Esophagus (tissue), 2 donors: ENCODE data around the gene RAET1E. TPM values are rescaled to one million over a fixed set of nuclear protein-coding genes. Genes with fewer than 3 reads are reported as not detected.

ENCODE experiments used
- H3K27ac ChIP-seq, 2 donors: one replicate each; pipeline ENCODE4 v1.5.1; 2013; ENCODE audit warnings: low read depth in 2 of 2, mild to moderate bottlenecking in 2 of 2, inconsistent platforms in 1 of 2, low read length in 1 of 2, moderate library complexity in 1 of 2
- H3K27me3 ChIP-seq, 2 donors: one replicate each; pipeline ENCODE4 v1.6.1; 2013; ENCODE audit warnings: low read length in 2 of 2, control low read depth in 1 of 2, mild to moderate bottlenecking in 1 of 2; ENCODE audit not compliant: insufficient read depth in 2 of 2, control insufficient read depth in 1 of 2
- H3K36me3 ChIP-seq, 2 donors: one replicate each; pipeline ENCODE4 v1.6.1; 2013; ENCODE audit warnings: low read length in 1 of 2; ENCODE audit not compliant: control insufficient read depth in 2 of 2, insufficient read depth in 2 of 2
- H3K4me1 ChIP-seq, 2 donors: one replicate each; pipeline ENCODE4 v1.6.1; 2013; ENCODE audit warnings: low read length in 1 of 2; ENCODE audit not compliant: control insufficient read depth in 2 of 2, insufficient read depth in 2 of 2
- H3K4me3 ChIP-seq, 2 donors: one replicate each; pipeline ENCODE4 v1.5.1; 2013; ENCODE audit warnings: low read length in 2 of 2, mild to moderate bottlenecking in 2 of 2, low read depth in 1 of 2, moderate library complexity in 1 of 2
- H3K9me3 ChIP-seq, 2 donors: one replicate each; pipeline ENCODE4 v1.6.1; 2013; ENCODE audit warnings: mild to moderate bottlenecking in 2 of 2, low read depth in 1 of 2, low read length in 1 of 2, moderate library complexity in 1 of 2; ENCODE audit not compliant: control insufficient read depth in 2 of 2, insufficient read depth in 1 of 2
- WGBS, 2 donors: extraction: QIAGEN DNeasy Blood & Tissue Kit; methylation state at CpG; one replicate each; pipeline ENCODE4 v1.1.7; 2013; 5-methylcytosine and 5-hydroxymethylcytosine counted together
- polyA plus RNA-seq, 2 donors: library from polyadenylated mRNA; stranded (reverse); fragments of 200-250 nt; gene quantifications; one replicate each; pipeline ENCODE4 v1.2.3, GENCODE V29; 2013
- donor health status: healthy with polysubstance abuse.
- donor health status: Bipolar disorder and iron deficiency.

RAET1E gene
- polyA plus RNA-seq, 2 donors, result 25.1 to 72.5 TPM

DNA sequence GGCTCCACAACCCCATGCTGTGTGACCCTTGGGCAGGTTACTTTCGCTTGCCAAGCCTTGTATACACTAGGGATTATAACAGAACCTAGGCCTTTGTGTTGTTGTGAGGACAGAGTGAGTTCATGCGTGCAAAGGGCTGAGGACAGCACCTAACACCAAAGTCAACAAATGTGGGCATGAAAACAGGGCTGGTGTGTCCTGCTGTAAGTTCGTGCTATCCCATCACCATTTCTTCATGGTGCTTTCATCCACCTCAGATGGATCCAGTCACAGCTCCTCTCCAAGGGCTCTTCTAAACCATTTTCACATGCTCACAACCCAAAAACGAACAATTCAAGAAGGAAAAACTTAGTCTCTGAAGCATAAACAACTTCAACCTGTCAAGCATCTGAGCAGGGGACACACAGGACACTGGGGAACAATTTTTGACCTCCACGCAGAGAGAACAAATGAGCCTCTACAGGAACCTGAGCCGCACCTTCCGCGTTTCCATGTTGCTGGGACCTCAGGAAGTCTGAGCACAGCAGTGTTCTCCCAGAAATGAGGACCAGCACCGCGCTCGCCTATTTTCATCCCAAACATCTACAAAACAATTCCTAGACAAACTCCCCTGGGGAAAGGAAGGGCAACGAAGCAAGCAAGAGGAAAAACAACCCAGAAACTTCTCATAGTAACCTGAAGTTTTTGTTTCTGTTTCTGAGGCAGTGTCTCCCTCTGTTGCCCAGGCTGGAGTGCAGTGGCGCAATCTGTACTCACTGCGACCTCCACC lies 36.9 kb downstream of the RAET1E start:
- no peaks in the 10 kb centered on the region for H3K27me3 ChIP-seq
- no peak overlapping the region for H3K4me3 ChIP-seq
- H3K4me1 ChIP-seq, result peaks cover 2 to 21% of the 10 kb centered on the region in 2 donors
- H3K36me3 ChIP-seq, result no peaks in the 10 kb centered on the region
- peak overlapping the region in 1 of 2 donors; percentile 51 for H3K27ac ChIP-seq
- H3K9me3 ChIP-seq, result no peaks in the 10 kb centered on the region
- WGBS, 2 donors, result 80 to 87% methylated on average over 14 of the region's 14 CpGs

DNA sequence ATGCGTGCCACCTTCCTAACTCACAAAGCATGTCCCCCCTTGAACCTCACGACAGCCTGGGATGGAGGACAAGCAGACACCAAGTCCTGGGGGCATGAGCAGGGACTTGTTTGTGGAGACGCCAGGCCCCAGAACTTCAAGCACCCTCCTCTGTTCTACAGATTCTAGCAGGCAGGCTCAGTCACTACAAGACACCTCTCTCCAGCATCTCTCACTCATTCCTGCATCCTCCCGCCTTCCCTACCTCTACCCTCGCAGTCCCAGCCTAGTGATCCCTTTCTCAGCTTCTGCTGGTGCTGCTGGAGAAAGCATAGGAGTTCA lies 37.4 kb downstream of the RAET1E start:
- H3K4me3 ChIP-seq, result no peak overlapping the region
- peak overlapping the region in 1 of 2 donors; percentile 8 for H3K27ac ChIP-seq
- H3K4me1 ChIP-seq, result peaks cover 2 to 21% of the 10 kb centered on the region in 2 donors
- 88 to 90% methylated on average over 5 of the region's 5 CpGs for WGBS, 2 donors
- H3K36me3 ChIP-seq, result no peaks in the 10 kb centered on the region
- no peaks in the 10 kb centered on the region for H3K9me3 ChIP-seq
- no peaks in the 10 kb centered on the region for H3K27me3 ChIP-seq

DNA sequence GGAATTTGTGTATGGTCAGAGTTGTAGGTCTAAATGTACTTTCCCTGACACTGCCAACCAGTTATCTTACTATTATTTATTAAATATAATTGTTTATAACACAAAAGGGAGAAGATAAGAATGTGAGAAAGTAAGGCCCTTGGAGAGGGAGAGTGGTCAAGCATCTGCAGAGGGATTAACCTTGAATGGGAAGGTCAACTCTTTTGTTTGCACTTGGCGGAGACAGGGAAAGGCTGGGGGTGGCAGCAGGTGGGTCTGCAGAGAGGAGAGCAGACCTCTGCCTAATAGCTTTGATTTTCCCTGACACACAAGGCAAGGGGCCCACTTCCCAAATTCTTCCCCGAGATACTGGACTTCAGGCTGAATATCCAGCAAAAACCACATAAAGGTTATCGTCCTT lies 38.0 kb downstream of the RAET1E start:
- Histone ChIP-seq H3K36me3 (no peaks in the 10 kb centered on the region), H3K9me3 (no peaks in the 10 kb centered on the region), H3K4me1 (peaks cover 2 to 21% of the 10 kb centered on the region in 2 donors), H3K27me3 (no peaks in the 10 kb centered on the region), H3K27ac (no peak overlapping the region), H3K4me3 (no peak overlapping the region)
- 83 to 93% methylated on average over 3 of the region's 3 CpGs for WGBS, 2 donors

DNA sequence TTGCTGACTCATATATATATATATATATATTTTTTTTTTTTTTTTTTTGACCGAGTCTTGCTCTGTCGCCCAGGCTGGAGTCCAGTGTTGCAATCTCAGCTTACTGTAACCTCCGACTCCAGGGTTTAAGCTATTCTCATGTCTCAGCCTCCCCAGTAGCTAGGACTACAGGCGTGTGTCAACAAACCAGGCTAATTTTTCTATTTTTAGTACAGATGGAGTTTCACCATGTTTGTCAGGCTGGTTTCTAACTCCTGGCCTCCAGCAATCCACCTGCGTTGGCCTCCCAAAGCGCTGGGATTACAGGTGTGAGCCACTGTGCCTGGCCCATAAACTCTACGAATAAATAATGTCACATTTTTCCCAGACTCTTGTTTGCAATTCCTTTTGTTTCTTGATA lies 38.5 kb downstream of the RAET1E start:
- 50 to 53% methylated on average over 7 of the region's 7 CpGs for WGBS, 2 donors
- Histone ChIP-seq H3K36me3 (no peaks in the 10 kb centered on the region), H3K9me3 (no peaks in the 10 kb centered on the region), H3K4me1 (peaks cover 2 to 19% of the 10 kb centered on the region in 2 donors), H3K27ac (peak overlapping the region in 1 of 2 donors; percentile 26), H3K27me3 (no peaks in the 10 kb centered on the region), H3K4me3 (no peak overlapping the region)

DNA sequence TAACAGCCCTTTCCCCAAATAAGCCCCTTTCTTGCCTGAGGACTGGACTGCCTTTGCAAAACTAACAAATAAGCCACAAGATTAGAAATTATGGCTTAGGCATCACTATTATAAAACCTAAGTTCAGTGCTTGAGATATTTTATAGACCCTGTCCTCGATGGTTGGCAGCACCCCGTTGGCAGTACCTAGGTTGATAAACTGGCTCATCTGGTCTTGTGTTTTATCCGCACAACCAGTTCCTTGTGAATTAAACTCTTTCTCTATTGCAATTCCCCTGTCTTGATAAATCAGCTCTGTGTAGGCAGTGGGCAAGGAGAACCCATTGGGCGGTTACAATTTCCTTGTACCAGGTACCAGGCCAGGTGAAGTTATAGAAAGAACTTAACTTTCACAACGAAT lies 40.4 kb downstream of the RAET1E start:
- Histone ChIP-seq H3K27ac (peak overlapping the region; percentile 65 to 80), H3K36me3 (no peaks in the 10 kb centered on the region), H3K9me3 (no peaks in the 10 kb centered on the region), H3K27me3 (no peaks in the 10 kb centered on the region), H3K4me1 (peaks cover 2 to 22% of the 10 kb centered on the region in 2 donors), H3K4me3 (no peak overlapping the region)
- 64 to 68% methylated on average over 5 of the region's 5 CpGs for WGBS, 2 donors

DNA sequence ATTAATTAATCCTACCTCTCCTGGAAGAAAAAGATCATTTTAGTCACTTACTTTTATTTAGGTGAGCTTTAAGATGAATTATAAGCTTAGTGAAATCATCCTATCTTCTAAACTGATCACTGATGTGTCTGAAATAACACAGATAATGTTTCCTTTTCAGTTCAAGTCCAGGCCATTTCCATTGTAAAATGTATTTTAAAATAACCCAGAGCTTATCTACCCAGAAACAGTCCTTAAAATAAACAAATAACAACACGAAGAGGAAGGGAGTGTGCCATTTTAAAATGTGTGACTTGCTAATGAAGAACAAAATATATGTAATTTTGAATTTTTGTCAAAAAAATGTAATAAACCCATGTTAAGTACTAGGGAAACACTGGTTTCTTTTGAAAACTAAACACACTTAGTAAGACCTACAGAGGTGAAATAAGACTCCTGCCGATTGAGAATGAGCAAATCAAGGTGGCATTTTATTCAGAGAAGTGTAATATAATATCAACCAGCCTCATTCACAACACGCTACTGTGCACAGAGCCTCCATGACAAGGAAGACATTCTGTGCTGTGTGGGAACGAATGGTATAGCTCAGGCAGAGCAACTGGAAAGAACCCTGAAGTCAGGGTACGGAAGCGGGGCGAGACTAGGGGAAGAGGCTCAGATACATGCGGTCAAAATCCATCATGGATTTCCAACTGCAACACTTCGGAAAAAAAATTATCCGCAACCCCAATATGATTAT lies 41.5 kb downstream of the RAET1E start:
- Histone ChIP-seq H3K4me3 (no peak overlapping the region), H3K4me1 (peaks cover 2 to 18% of the 10 kb centered on the region in 2 donors), H3K27me3 (no peaks in the 10 kb centered on the region), H3K36me3 (no peaks in the 10 kb centered on the region), H3K27ac (peak overlapping the region; percentile 36 to 87), H3K9me3 (no peaks in the 10 kb centered on the region)
- WGBS, 2 donors, result 84 to 92% methylated on average over 10 of the region's 10 CpGs

DNA sequence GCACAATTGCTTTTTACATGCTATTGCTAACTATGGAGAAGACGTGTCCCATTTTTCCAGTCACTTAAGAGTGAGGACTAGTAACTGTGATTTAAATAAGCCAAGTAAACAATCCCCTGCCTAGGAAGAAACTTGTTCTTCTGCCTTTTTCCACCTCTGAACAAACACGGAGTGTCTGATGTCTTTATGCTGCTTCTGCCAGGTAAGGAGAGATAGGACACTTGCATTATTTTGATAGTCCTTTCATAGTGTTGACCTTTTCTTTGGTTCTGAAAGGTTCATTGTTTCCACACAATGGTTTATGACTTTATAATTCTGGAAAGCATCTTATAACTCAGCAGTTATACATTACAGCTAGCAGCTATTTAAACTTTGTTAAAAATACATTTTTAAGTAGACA lies 42.2 kb downstream of the RAET1E start:
- peaks cover 0 to 13% of the 10 kb centered on the region in 2 donors for H3K4me1 ChIP-seq
- peaks cover 0 to 3% of the 10 kb centered on the region in 2 donors for H3K36me3 ChIP-seq
- WGBS, 2 donors, result 47 to 53% methylated on average over 2 of the region's 2 CpGs
- peak overlapping the region in 1 of 2 donors; percentile 15 for H3K4me3 ChIP-seq
- no peaks in the 10 kb centered on the region for H3K27me3 ChIP-seq
- no peaks in the 10 kb centered on the region for H3K9me3 ChIP-seq
- peak overlapping the region; percentile 71 to 92 for H3K27ac ChIP-seq

DNA sequence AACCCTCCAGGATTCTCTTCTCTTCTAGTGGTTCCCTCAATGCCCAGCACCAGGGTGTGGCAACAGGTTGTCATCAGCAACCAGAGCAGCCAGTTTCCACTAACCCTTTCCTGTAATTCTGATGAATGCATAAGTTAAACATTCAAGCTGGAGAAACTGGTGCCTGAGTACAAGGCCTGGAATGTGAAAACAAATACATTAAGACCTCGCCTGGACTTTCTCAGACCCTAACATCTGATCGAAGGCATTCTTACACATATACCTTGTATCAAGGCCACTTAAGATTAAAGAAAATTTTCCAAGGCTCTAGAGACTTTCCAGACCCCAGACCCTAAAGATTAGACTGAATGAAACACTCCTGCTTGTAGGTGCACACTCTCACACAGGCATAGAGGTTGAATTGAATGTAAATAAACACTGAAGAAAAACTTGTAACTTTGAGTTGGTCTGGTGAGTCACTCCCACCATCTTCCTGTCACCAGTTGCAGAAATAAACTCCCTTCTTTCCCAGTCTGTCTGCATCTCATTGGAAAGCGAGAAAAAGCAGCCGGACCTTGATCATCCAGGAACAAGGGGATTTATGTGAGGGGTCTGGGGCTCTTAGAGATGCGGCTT lies 42.8 kb downstream of the RAET1E start:
- Histone ChIP-seq H3K4me3 (peak overlapping the region in 1 of 2 donors; percentile 15), H3K27me3 (no peaks in the 10 kb centered on the region), H3K36me3 (peaks cover 0 to 3% of the 10 kb centered on the region in 2 donors), H3K9me3 (no peaks in the 10 kb centered on the region), H3K27ac (peak overlapping the region; percentile 82 to 98), H3K4me1 (peaks cover 0 to 7% of the 10 kb centered on the region in 2 donors)
- WGBS, 2 donors, result 63 to 66% methylated on average over 5 of the region's 5 CpGs

DNA sequence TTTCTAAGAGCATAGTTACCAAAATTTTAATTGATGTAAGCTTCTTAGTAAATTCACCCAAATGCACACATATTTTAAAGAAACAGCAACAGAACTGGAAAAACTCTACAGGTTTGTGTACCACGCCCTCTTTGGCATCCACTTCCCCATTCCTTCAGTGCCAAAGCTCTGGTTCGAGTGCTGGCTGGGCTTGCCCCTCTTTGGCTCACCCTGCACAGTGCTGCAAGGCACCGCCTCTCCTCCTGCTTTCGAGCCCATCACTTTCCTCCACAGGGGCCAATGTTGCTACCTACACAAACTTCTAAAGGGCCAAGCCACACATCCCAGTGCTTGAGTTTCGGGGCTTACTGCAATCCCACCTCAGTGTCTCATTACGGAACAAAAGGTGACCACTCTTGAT lies 43.4 kb downstream of the RAET1E start:
- Histone ChIP-seq H3K36me3 (peaks cover 0 to 3% of the 10 kb centered on the region in 2 donors), H3K4me3 (peak overlapping the region in 1 of 2 donors; percentile 14), H3K27ac (peak overlapping the region; percentile 82 to 98)

More for the DNA sequence above, 43.4 kb downstream of the RAET1E start:
- Histone ChIP-seq H3K27me3 (no peaks in the 10 kb centered on the region), H3K4me1 (peaks cover 0 to 4% of the 10 kb centered on the region in 2 donors), H3K9me3 (no peaks in the 10 kb centered on the region)
- 41 to 50% methylated on average over 6 of the region's 6 CpGs for WGBS, 2 donors
